ENCODE results near the gene MRPL51.

DNA sequence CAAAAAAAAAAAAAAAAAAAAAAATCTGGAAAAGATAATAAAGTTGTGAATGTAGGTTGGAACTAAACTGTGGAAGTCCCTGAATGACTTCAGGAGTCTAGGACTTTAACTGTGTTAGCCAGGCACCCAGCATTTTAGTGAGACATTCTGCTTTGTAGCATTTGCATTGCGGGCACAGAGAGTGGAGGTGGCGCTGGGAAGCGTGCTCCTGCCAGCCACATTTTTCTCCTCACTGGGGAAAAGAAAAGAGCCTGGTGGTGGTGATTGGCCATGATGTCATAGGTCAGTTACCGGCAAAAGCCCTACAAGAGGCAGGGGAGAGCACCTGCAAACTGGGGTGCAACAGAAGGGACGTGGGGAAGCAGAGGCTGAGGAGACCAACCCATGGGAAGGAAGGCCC is 31.6 kb upstream of the MRPL51 start:
- TF ChIP-seq, protein P1, sequence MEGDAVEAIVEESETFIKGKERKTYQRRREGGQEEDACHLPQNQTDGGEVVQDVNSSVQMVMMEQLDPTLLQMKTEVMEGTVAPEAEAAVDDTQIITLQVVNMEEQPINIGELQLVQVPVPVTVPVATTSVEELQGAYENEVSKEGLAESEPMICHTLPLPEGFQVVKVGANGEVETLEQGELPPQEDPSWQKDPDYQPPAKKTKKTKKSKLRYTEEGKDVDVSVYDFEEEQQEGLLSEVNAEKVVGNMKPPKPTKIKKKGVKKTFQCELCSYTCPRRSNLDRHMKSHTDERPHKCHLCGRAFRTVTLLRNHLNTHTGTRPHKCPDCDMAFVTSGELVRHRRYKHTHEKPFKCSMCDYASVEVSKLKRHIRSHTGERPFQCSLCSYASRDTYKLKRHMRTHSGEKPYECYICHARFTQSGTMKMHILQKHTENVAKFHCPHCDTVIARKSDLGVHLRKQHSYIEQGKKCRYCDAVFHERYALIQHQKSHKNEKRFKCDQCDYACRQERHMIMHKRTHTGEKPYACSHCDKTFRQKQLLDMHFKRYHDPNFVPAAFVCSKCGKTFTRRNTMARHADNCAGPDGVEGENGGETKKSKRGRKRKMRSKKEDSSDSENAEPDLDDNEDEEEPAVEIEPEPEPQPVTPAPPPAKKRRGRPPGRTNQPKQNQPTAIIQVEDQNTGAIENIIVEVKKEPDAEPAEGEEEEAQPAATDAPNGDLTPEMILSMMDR (IDR thresholded peaks at IDR 0.05; ENCODE audit: insufficient read depth, low read depth, low read length), result no peak
- no peak for TF ChIP-seq EZH2 (IDR thresholded peaks at IDR 0.05; ENCODE audit: insufficient read depth, low read length)

Measured in astrocyte (in vitro differentiated cells and primary cell).